Activated CD8-positive, alpha-beta memory T cell treated with anti-CD3 and anti-CD28 coated beads, Interleukin-2, amount 50 U/mL, for 48 hours (primary cell): ENCODE data around the gene CFAP53.
"Not testable (repeated sequence)": the region's sequence is repeated elsewhere in the genome, so short reads cannot be mapped to it uniquely, and the experiment has no call there.

Source experiments
- DNase-seq: peaks from one replicate; pipeline ENCODE4 v3.0.0-alpha.2; 2020

The CFAP53 gene

DNA sequence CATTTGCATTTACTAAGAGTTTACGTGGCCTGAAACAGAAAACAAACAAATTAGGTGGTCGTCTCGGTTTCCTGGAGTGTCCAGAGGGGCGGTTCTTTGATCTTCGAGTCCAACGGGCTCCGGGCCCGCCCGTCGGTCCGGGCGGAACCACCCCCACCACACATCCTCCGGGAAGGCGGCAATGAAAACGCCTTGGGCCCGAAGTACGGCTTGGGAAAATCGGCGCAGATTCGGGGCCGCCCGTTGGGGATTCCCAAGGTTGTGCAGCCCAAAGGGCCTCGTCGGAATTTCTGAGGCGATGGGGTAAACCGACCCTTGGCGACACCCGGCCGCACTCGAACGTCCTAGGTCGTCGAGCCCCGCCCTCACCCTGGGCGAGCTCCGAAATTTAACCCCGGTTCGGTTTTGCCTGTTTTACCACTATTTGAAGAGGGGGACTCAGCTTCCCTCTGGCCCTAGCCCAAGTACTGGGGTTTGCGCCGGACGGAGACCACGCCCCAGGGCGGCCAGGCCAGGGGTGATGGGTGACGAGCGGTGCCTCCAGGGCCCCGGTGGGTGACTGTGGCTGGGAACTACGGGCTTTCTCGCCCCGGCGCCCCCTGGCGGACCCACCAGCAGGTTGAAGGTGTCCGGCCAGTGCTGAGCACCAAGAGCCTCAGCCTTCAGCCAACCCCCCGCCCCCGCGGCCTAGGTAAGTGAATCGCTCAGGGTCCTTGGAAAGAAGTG is 1.9 kb upstream of the CFAP53 start:
- DNase-seq = peak; percentile 93

DNA sequence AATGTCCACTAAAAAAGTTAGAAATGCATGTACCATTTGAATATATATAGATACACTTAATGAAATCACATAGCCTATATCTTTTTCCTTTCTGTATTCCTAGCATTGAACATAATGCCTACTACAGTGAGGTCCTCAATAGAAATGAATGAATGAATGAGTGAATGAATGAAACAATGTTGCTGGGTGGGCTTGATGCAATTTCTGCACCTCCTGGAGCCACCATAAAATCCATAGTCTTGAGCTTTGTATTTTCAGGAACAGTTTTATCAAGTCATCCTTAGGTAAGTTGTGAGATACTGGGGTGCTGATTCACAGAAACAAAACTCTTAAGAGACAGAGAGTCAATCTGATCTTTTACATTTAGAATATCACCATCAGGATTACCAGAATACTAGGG is 3.3 kb downstream of the CFAP53 start:
- DNase-seq = no peak

DNA sequence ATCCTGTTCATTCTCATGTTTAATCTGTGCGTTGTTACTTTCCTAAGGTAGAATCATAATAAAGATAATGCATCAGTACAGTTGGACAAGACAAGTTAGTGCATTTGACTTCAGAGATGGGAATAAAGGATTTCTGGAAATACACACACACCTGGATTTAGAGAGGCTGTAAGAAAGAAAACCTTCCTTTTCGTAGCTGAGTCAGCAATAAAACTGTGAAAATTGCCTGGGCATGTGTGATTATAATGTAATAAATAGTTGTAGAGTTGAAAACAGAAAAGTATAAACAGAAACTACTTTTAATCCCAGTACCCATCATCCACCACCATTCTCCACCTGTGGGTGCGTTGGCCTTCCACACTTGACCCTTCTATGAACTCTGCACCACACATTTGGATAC is 15.4 kb downstream of the CFAP53 start:
- no peak for DNase-seq

DNA sequence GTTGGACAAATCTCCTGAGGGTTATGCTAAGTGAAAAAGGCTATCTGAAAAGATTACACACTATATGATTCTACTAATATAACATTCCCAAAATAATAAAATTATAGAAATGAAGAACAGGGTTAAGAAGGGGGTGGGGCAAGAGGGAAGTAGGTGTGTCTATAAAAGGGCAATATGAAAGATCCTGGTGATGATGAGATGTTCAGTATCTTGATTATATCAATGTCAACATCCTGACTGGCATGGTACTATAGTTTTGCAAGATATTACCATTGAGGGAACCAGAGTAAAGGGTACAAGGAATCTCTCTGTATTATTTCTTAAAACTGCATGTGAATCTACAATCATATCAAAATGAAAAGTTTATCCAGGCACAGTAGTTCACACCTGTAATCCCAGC is 16.7 kb downstream of the CFAP53 start:
- no peak for DNase-seq

- DNase-seq = no peak
Observed at GRCh38 chr18:50247561-50247960, 18.7 kb downstream of the CFAP53 start.

- not testable (repeated sequence) for DNase-seq
Observed at GRCh38 chr18:50241768-50242167, 24.5 kb downstream of the CFAP53 start.

DNA sequence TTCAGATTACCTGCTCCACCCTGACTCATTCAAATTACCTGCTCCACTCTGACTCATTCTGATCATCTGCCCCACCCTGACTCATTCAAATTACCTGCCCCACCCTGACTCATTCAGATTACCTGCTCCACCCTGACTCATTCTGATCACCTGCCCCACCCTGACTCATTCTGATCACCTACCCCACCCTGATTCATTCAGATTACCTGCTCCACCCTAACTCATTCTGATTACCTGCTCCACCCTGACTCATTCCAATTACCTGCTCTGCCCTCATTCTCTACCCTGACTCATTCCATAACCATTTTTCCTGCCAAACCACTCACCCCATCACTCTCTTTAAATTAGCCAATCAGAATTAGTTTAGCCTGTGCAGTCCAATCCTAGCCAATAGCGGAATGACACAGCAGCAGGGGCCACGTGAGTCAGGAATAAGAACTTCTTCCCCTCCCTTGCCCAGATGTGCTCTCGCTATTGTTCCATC is 26.2 kb downstream of the CFAP53 start:
- no peak for DNase-seq

- no peak for DNase-seq
Observed at GRCh38 chr18:50232419-50232818, 33.9 kb downstream of the CFAP53 start.

- DNase-seq = no peak
Observed at GRCh38 chr18:50231621-50232020, 34.7 kb downstream of the CFAP53 start.

DNA sequence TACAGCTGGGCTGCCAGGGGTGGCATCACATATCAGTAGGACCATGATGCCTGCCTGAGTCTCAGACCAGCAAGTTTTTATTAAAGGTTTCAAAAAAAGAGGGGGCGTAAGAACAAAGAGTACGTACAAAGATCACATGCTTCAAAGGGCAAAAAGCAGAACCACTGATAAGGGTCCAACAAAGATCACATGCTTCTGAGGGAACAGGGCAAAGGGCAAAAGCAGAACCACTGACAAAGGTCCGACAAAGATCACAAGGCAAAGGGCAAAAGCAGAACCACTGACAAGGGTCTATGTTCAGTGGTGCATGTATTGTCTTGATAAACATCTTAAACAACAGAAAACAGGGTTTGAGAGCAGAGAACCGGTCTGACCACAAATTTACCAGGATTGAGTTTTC is 46.0 kb downstream of the CFAP53 start:
- DNase-seq = not testable (repeated sequence)

DNA sequence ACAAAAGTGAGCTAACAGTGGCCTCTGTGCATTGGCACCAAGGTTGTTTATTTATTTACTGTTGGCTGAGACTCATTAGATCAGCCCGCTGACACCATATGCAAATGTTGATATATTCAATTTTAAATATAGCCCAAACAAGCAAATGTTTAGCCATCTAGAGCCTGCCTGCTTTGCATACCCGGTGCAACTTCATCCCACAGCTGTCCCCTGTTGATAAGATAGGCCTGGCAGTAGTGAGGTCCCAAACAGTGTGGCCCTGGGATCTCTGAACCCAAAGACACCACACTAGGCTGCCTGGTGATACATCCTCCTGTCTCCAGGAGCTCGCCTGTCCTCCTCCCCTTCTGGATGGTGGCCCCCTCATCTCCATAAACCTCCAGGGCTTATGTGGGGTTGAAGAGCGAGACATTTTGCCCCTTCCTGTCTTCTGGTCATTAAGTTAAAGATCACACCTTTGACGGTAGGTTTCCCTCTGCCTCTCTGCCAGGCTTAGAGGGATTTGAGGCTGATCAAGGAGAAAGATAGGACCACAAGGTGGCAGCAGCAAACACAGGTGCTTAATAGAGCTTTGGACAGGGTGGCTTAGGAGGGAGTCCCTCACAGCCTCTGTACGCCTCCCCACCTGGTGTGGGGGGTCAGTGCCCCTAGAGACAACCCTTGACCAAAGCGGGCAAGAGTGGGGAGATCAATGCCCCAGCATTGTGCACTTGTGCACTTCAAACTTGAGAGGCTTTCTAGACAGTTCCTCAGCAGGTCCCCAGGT is 47.7 kb downstream of the CFAP53 start:
- no peak for DNase-seq

DNA sequence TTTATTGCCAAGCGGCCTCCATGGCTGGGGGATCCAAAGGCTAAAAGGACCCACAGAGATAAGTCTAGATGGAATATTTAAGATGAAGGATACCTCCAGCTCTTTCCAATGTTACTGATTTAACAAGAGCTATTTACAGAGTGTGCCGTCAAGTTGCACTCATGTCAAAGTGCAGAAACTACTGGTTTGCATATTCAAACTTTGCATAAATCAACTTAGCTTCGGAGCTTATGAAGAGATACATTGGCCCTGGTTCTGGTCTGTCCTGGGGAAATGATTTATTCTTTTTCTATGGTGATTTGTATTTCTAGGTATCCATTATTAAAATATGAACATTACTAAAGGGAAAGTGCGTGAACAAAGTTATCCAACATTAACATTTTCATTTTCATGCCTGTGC is 57.0 kb downstream of the CFAP53 start:
- DNase-seq = no peak

GRCh38 chr18:50207722-50208121 is 58.6 kb downstream of the CFAP53 start:
- no peak for DNase-seq

DNA sequence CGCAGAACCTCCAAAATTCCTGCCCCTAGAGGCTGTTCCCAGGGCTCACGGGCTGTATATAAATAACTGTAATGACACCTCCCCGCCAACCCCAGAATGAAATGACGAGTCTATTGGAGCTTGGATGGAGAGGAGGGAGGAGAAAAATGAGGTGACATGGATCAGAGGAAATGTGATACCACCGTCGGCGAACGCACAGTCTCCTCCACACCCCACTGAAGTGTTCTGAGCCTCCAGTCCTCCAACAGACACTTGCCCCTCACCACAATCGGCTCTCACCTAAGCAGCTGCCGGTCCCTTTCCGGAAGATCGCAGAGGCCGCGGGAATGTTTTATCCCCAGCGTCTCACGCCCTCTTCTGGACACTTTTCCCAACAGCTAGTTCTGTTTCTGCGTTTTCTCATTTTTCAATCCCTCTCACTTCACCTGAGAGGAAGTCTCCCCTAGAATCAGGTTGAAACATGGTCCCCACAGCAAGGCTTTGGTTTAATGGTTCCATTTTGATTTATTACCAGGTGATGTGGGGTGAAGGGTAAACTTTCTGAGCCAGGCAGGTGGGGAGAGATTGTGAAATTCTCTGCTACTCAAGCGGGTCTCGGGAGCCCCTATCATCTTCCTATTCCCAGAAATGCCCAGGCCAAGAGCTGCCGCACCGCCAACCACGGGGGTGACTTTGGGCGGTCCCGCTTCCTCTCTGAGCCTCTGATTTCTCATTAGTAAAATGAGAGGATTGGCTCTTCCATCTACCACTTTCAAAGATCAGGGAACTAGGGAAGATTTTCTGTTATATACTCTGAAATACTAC is 62.3 kb downstream of the CFAP53 start:
- DNase-seq = no peak

- DNase-seq = no peak
Observed at GRCh38 chr18:50201476-50202018, 64.7 kb downstream of the CFAP53 start.

DNA sequence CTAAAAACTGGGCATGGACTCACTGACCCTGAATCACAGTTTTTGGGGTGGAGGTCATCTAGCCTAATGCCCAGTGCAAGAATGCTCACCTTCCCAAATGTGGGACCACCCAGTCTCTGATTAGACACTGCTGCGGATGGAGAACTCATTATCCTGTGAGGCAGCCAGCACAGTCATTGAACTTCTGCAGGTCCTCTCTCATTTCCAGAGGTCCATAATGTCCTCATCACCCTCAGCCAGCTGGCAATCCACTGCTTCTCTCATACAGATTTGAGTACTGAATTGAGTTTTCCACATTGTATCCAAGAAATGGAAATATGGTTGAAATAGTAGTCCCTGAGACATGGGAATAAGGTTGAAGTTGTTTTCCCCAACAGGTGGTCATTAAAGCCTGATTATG is 66.4 kb downstream of the CFAP53 start:
- DNase-seq = no peak

DNA sequence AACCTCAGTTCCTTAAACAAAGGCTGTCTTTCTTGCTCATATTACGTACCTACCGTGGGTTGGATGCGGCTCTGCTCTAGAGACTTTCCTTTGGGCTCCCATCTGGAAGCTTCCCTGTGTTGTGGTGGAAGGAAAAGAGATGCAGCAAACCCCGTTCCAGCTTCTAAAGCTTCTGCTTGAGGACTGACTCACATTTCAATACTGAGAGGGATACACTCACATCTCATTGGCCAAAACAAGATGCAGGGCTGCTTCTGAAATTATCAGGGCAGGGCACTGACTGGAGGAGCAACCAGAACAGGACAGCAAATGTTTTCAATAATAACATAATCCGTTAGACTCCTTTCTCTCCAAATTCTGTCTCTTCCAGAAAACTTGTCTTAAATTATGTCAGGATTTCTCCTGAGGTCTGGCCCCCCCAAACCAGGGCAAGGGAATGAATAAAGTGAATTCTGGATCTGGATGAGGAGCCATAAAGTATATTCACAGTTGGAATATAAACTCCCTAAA is 66.9 kb downstream of the CFAP53 start:
- DNase-seq = no peak

DNA sequence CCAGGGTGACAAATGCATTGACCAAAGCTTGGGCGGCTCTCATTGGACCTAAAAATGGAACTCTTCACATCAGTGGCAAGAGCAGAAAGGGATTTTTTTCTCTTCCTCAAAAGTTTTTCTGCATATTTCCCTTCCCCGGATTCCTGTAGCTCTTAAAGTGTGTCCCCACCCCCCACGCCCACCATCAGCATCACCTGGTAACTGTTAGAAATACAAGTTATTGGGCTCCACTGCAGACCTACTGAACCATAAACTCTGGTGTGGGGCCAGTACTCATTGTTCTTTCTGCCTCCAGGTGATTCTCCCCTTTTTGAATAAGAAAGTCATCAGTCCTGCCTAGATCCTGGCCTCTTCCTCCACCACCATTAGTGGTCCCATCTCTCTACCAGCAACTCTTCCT is 70.0 kb downstream of the CFAP53 start:
- no peak for DNase-seq

GRCh38 chr18:50195689-50196088 is 70.6 kb downstream of the CFAP53 start:
- DNase-seq = no peak

DNA sequence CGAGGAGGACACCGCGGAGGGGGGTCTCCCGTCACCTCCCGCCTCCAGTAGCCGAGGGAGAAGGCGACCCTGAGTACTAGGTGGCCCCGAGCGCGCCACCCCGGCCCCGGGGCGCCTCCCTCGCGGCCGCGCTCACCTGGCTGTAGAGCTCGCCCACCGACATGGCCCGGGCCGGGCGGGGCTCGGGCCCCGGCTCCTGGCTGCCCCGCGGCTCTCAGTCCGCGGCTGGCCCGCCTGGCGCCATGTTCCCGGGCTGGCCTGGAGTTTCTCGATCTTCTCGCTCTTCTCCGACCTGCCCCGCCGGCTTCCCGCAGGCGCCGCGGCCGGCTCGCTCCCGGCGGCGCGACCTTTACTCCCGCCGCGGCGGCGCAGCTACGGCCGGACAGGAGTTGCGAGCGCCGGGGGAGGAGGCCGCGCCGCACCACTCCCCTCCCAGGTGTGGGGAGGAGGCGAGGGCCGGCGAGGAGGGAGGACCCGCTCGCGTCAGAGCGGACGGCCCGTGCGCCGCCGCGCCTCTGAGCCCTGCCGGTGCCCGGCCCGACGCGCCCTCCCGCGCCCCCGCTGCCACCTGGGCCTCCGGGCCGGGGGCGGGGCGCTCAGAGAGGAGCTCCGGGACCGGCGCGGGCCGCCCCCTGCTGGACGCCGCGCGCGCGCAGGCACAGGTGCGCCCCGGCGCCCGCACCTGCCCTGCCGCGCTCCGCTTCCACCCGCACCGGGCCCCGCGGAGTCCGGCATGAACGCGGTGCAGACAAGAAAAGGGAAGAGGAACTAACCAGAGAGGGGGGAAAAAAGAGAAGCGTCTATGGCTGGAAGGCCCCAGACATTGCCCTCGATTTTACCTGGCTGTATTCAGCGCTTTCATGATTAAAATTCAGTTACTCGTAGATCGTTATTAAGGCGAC is 71.4 kb downstream of the CFAP53 start, which contains the start of gene MYO5B:
MYO5B (minus strand) TSS at position 517 of the 902 bp plus-strand sequence; CDS start at position 163, 354 bp downstream.
- peak; percentile 81 for DNase-seq

DNA sequence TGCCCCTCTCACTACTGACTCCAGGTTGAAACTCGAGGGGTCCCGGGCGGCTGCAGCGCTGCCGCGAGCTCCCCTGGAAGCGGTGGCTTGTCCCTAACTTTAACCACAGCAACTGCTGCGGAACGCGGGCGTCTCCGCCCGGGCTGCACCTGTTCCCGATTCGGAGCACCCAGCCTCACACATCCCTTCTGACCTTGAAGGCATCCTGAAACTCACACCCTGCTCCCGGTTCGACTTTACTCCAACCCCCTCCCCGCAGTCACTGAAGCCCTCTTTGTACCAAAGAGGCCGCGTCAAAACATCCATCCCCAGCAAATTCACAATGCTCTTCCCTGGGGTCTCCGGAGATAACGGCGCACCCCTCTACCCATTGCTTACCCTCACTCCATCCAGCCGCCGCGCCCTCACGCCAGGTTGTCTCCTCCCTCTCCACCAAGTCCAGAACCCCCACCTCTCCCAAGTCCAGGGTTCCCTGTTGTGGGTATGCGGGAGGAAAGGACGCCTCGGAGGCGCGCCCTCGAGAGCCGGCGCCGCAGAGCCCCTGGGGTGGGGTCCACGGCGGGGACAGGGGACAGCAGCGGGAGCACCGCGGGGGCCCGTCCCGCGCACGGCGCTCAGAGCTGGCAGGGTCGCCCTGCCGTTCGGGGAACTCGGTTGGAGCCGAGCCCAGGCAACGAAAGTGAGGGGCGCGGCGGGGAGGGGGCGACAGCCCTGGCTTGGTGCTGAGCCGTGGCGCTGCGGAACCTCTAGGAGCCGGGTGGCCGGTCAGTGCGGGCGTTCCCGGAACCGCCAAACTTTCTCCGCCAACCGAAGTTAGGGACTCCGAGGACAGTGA is 72.3 kb downstream of the CFAP53 start:
- no peak for DNase-seq
